Measurements from ENCODE around the gene RNF112.

RNF112 gene

GRCh38 chr17:19426631-19427030, 15.6 kb downstream of the RNF112 start:
- Histone ChIP-seq H3K9me2 (replicated peaks; ENCODE audit: insufficient read depth, low read length) (no peaks in the 10 kb centered on the region), H3K4me2 (ENCODE audit: low read depth, low read length, poor library complexity, severe bottlenecking) (no peak overlapping the region), H3K9ac (ENCODE audit: low read length) (no peak overlapping the region), H3K9me3 (ENCODE audit: insufficient read depth, low read length) (no peaks in the 10 kb centered on the region), H3K36me3 (ENCODE audit: low read length) (no peaks in the 10 kb centered on the region), H2AFZ (ENCODE audit: low read depth, low read length, severe bottlenecking) (no peak overlapping the region), H3F3A (ENCODE audit: insufficient read depth) (no peaks in the 10 kb centered on the region), H3K4me3 (ENCODE audit: insufficient read depth, low read length, poor library complexity, severe bottlenecking) (no peak overlapping the region), H3K27ac (ENCODE audit: low read depth, low read length) (no peak overlapping the region), H4K20me1 (ENCODE audit: low read depth, low read length) (no peaks in the 10 kb centered on the region), H3K79me2 (ENCODE audit: insufficient read depth, low read length) (no peaks in the 10 kb centered on the region), H3K27me3 (ENCODE audit: low read length) (no peaks in the 10 kb centered on the region)
- TF ChIP-seq, protein P1, sequence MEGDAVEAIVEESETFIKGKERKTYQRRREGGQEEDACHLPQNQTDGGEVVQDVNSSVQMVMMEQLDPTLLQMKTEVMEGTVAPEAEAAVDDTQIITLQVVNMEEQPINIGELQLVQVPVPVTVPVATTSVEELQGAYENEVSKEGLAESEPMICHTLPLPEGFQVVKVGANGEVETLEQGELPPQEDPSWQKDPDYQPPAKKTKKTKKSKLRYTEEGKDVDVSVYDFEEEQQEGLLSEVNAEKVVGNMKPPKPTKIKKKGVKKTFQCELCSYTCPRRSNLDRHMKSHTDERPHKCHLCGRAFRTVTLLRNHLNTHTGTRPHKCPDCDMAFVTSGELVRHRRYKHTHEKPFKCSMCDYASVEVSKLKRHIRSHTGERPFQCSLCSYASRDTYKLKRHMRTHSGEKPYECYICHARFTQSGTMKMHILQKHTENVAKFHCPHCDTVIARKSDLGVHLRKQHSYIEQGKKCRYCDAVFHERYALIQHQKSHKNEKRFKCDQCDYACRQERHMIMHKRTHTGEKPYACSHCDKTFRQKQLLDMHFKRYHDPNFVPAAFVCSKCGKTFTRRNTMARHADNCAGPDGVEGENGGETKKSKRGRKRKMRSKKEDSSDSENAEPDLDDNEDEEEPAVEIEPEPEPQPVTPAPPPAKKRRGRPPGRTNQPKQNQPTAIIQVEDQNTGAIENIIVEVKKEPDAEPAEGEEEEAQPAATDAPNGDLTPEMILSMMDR (IDR thresholded peaks at IDR 0.05; ENCODE audit: insufficient read depth, low read length, poor library complexity, severe bottlenecking), result no peak
- no peak for TF ChIP-seq EZH2phosphoT487 (conservative IDR thresholded peaks at IDR 0.05; ENCODE audit: low read length)

GRCh38 chr17:19431691-19432090, 20.7 kb downstream of the RNF112 start:
- Histone ChIP-seq H3K4me2 (ENCODE audit: low read depth, low read length, poor library complexity, severe bottlenecking) (no peak overlapping the region), H2AFZ (ENCODE audit: low read depth, low read length, severe bottlenecking) (no peak overlapping the region), H4K20me1 (ENCODE audit: low read depth, low read length) (no peaks in the 10 kb centered on the region), H3K9me3 (ENCODE audit: insufficient read depth, low read length) (no peaks in the 10 kb centered on the region), H3K79me2 (ENCODE audit: insufficient read depth, low read length) (no peaks in the 10 kb centered on the region), H3F3A (ENCODE audit: insufficient read depth) (no peaks in the 10 kb centered on the region), H3K4me3 (ENCODE audit: insufficient read depth, low read length, poor library complexity, severe bottlenecking) (no peak overlapping the region), H3K27ac (ENCODE audit: low read depth, low read length) (no peak overlapping the region), H3K27me3 (ENCODE audit: low read length) (no peaks in the 10 kb centered on the region), H3K9me2 (replicated peaks; ENCODE audit: insufficient read depth, low read length) (no peaks in the 10 kb centered on the region), H3K36me3 (ENCODE audit: low read length) (no peaks in the 10 kb centered on the region), H3K9ac (ENCODE audit: low read length) (no peak overlapping the region)
- TF ChIP-seq, protein P1 (IDR thresholded peaks at IDR 0.05; ENCODE audit: insufficient read depth, low read length, poor library complexity, severe bottlenecking), result no peak
- no peak for TF ChIP-seq EZH2phosphoT487 (conservative IDR thresholded peaks at IDR 0.05; ENCODE audit: low read length)

GRCh38 chr17:19433255-19433654, 22.2 kb downstream of the RNF112 start:
- H3K9ac ChIP-seq (ENCODE audit: low read length), result no peak overlapping the region
- no peak overlapping the region for H2AFZ ChIP-seq (ENCODE audit: low read depth, low read length, severe bottlenecking)
- H3K27ac ChIP-seq (ENCODE audit: low read depth, low read length), result no peak overlapping the region
- H3K9me2 ChIP-seq (replicated peaks; ENCODE audit: insufficient read depth, low read length), result no peaks in the 10 kb centered on the region
- H4K20me1 ChIP-seq (ENCODE audit: low read depth, low read length), result no peaks in the 10 kb centered on the region
- no peak overlapping the region for H3K4me3 ChIP-seq (ENCODE audit: insufficient read depth, low read length, poor library complexity, severe bottlenecking)
- H3K4me2 ChIP-seq (ENCODE audit: low read depth, low read length, poor library complexity, severe bottlenecking), result no peak overlapping the region
- TF ChIP-seq, protein P1 (IDR thresholded peaks at IDR 0.05; ENCODE audit: insufficient read depth, low read length, poor library complexity, severe bottlenecking), result no peak
- TF ChIP-seq EZH2phosphoT487 (conservative IDR thresholded peaks at IDR 0.05; ENCODE audit: low read length), result no peak
- no peaks in the 10 kb centered on the region for H3K36me3 ChIP-seq (ENCODE audit: low read length)
- no peaks in the 10 kb centered on the region for H3K79me2 ChIP-seq (ENCODE audit: insufficient read depth, low read length)
- H3K27me3 ChIP-seq (ENCODE audit: low read length), result no peaks in the 10 kb centered on the region
- no peaks in the 10 kb centered on the region for H3K9me3 ChIP-seq (ENCODE audit: insufficient read depth, low read length)
- no peaks in the 10 kb centered on the region for H3F3A ChIP-seq (ENCODE audit: insufficient read depth)

All from SU-DHL-6 (cell line).